T47D (cell line): Measurements from ENCODE around the gene ADARB2.

Source experiments
- DNase-seq, 2 experiments: peaks; one replicate each; pipeline versions ENCODE4 v3.0.0 to v3.0.0-alpha.2; 2011 to 2012; ENCODE audit warnings: low read depth in 1 of 2, low spot score in 1 of 2
- JUND ChIP-seq: IDR thresholded peaks from 2 replicates; pipeline ENCODE4 v1.6.1; 2012; ENCODE audit warnings: low read depth
- in situ Hi-C: cut with HindIII; loops from 2 replicates; pipeline ENCODE4 v1.10.0; 2016; ENCODE audit warnings: low sequenced_read_pairs, low pct_unique_long_range_greater_than_20kb

The ADARB2 gene

GRCh38 chr10:1746796-1747195 lies 9.5 kb upstream of the ADARB2 start:
- in situ Hi-C loops = no loop called here
- peak in 1 of 2 experiments; percentile 22 for DNase-seq
- no peak for TF ChIP-seq JUND

GRCh38 chr10:1745780-1746456 lies 8.6 kb upstream of the ADARB2 start:
- in situ Hi-C loops = no loop called here
- no peak for DNase-seq
- no peak for TF ChIP-seq JUND

GRCh38 chr10:1744524-1744923 lies 7.2 kb upstream of the ADARB2 start:
- DNase-seq = no peak
- no peak for TF ChIP-seq JUND
- in situ Hi-C loops = no loop called here

- in situ Hi-C loops = no loop called here
- no peak for DNase-seq
- TF ChIP-seq JUND = no peak
Measured at GRCh38 chr10:1743141-1743540, 5.8 kb upstream of the ADARB2 start.

- TF ChIP-seq JUND = no peak
- in situ Hi-C loops = no loop called here
- DNase-seq = no peak
Measured at GRCh38 chr10:1741450-1741849, 4.1 kb upstream of the ADARB2 start.

GRCh38 chr10:1739751-1740150 lies 2.4 kb upstream of the ADARB2 start:
- no peak for DNase-seq
- in situ Hi-C loops = no loop called here
- TF ChIP-seq JUND = no peak

GRCh38 chr10:1738950-1739349 lies 1.6 kb upstream of the ADARB2 start:
- DNase-seq = no peak
- in situ Hi-C loops = no loop called here
- no peak for TF ChIP-seq JUND

- no peak for TF ChIP-seq JUND
- no peak for DNase-seq
- in situ Hi-C loops = no loop called here
Measured at GRCh38 chr10:1736972-1737221, 428 bp downstream of the ADARB2 start.

- no peak for TF ChIP-seq JUND
- in situ Hi-C loops = no loop called here
- no peak for DNase-seq
Measured at GRCh38 chr10:1736144-1736971, 967 bp downstream of the ADARB2 start.

- no peak for DNase-seq
- TF ChIP-seq JUND = no peak
- in situ Hi-C loops = no loop called here
Measured at GRCh38 chr10:1735562-1735961, 1.8 kb downstream of the ADARB2 start.

- in situ Hi-C loops = no loop called here
- no peak for DNase-seq
- no peak for TF ChIP-seq JUND
Measured at GRCh38 chr10:1734288-1734687, 3.0 kb downstream of the ADARB2 start.

GRCh38 chr10:1733720-1734119 lies 3.6 kb downstream of the ADARB2 start:
- DNase-seq = no peak
- in situ Hi-C loops = no loop called here
- no peak for TF ChIP-seq JUND

GRCh38 chr10:1732564-1732996 lies 4.7 kb downstream of the ADARB2 start:
- peak in 1 of 2 experiments; percentile 46 for DNase-seq
- TF ChIP-seq JUND = no peak
- in situ Hi-C loops = no loop called here
